Endothelial cell of umbilical vein (primary cell): ENCODE data around the gene LRRC46. TPM values are rescaled to one million over a fixed set of nuclear protein-coding genes. Genes with fewer than 3 reads are reported as not detected.

Experiments used
- BruUV-seq: library from RNA; stranded (reverse); fragments of 400-500 nt; replicated peaks from 2 replicates; lab custom pipeline; 2021; lab: Mats Ljungman, UMichigan
- CTCF ChIA-PET: fragments of 300-600, 350-600 bp; sonication (Branson Sonifier 250); formaldehyde crosslinking; loops from one replicate; lab custom pipeline; 2021; ENCODE audit warnings: antibody characterized with exemption, inconsistent platforms; lab: Charles Lee
- POLR2A ChIA-PET: fragments of 300-600, 350-600 bp; sonication (Branson Sonifier 250); formaldehyde crosslinking; loops from one replicate; lab custom pipeline; 2021; ENCODE audit warnings: antibody characterized with exemption, inconsistent platforms; lab: Charles Lee
- DNase-seq: peaks from one replicate; pipeline ENCODE4 v3.0.0-alpha.2; 2011; ENCODE audit warnings: low read depth, low spot score
- FAIRE-seq: peaks from 2 replicates; lab custom pipeline; 2011; peaks lifted over from hg19 to GRCh38; lab: Jason Lieb, UNC
- H2AFZ ChIP-seq: 2 replicates; pipeline ENCODE4 v1.6.0; 2012; ENCODE audit warnings: low read depth, low read length, control low read depth, inconsistent platforms
- H3K27ac ChIP-seq: 2 replicates; pipeline ENCODE4 v1.5.1; 2011; ENCODE audit warnings: low read depth, mild to moderate bottlenecking, control low read depth, low read length, moderate library complexity; ENCODE audit not compliant: insufficient read depth
- H3K27me3 ChIP-seq, 2 experiments: 2 replicates each; pipeline versions ENCODE4 v1.6.0 to v1.6.1; 2011; ENCODE audit warnings: low read length in 2 of 2, mixed read lengths in 1 of 2; ENCODE audit not compliant: control insufficient read depth in 2 of 2, insufficient read depth in 2 of 2
- H3K36me3 ChIP-seq, 2 experiments: 2 replicates in 1 of 2; 3 replicates in 1 of 2; pipeline ENCODE4 v1.5.1; 2011; ENCODE audit warnings: low read length in 2 of 2, mild to moderate bottlenecking in 1 of 2, moderate library complexity in 1 of 2; ENCODE audit not compliant: control insufficient read depth in 2 of 2, insufficient read depth in 2 of 2; ENCODE audit errors: extremely low read depth in 1 of 2
- H3K4me1 ChIP-seq: 3 replicates; pipeline ENCODE4 v1.5.1; 2011; ENCODE audit warnings: mild to moderate bottlenecking, low read length; ENCODE audit not compliant: control insufficient read depth, insufficient read depth; ENCODE audit errors: extremely low read depth
- H3K4me2 ChIP-seq: 2 replicates; pipeline ENCODE4 v1.6.1; 2011; ENCODE audit warnings: low read length, control low read depth, mixed read lengths; ENCODE audit not compliant: insufficient read depth
- H3K4me3 ChIP-seq, 3 experiments: fragments of 200-600 bp in 1 of 3; sonication (generic), shearing (Covaris generic) in 1 of 3; replicated peaks in 1 of 3; 2 replicates each; pipeline ENCODE4 v1.5.1; 2011 to 2016; ENCODE audit warnings: control low read depth in 3 of 3, low read length in 3 of 3, mild to moderate bottlenecking in 2 of 3, inconsistent platforms in 1 of 3, low read depth in 1 of 3, moderate library complexity in 1 of 3; ENCODE audit not compliant: insufficient read depth in 1 of 3
- H3K79me2 ChIP-seq: 2 replicates; pipeline ENCODE4 v1.6.0; 2012; ENCODE audit warnings: low read length, inconsistent platforms; ENCODE audit not compliant: control insufficient read depth, insufficient read depth
- H3K9ac ChIP-seq: replicated peaks from 2 replicates; pipeline ENCODE3; 2011; ENCODE audit warnings: low read length, control low read depth; ENCODE audit not compliant: insufficient read depth; ENCODE audit errors: extremely low read depth
- H3K9me1 ChIP-seq: replicated peaks from 3 replicates; pipeline ENCODE4 v1.6.0; 2011; ENCODE audit warnings: mild to moderate bottlenecking, low read length; ENCODE audit not compliant: control insufficient read depth, insufficient read depth; ENCODE audit errors: extremely low read depth
- H3K9me3 ChIP-seq: replicated peaks from 2 replicates; pipeline ENCODE4 v1.5.1; 2012; ENCODE audit warnings: low read length, inconsistent platforms; ENCODE audit not compliant: control insufficient read depth, insufficient read depth
- H4K20me1 ChIP-seq: replicated peaks from 2 replicates; pipeline ENCODE3; 2011; ENCODE audit warnings: mild to moderate bottlenecking, low read length; ENCODE audit not compliant: control insufficient read depth, insufficient read depth; ENCODE audit errors: extremely low read depth
- EZH2 ChIP-seq: IDR thresholded peaks from 2 replicates; pipeline ENCODE4 v1.6.1; 2012; ENCODE audit warnings: borderline replicate concordance, low read depth, mild to moderate bottlenecking, moderate library complexity, low read length, inconsistent platforms; ENCODE audit not compliant: severe bottlenecking
- FOS ChIP-seq: IDR thresholded peaks from 2 replicates; pipeline ENCODE4 v1.6.1; 2011; ENCODE audit warnings: mild to moderate bottlenecking, low read length, moderate library complexity, borderline replicate concordance; ENCODE audit not compliant: insufficient read depth
- GATA2 ChIP-seq: IDR thresholded peaks from 2 replicates; pipeline ENCODE4 v1.7.0; 2011; ENCODE audit warnings: low read depth, mild to moderate bottlenecking, moderate library complexity, mixed read lengths, low read length; ENCODE audit not compliant: insufficient read length, insufficient read depth
- JUN ChIP-seq: IDR thresholded peaks from 2 replicates; pipeline ENCODE4 v1.6.1; 2011; ENCODE audit warnings: borderline replicate concordance, low read depth; ENCODE audit not compliant: insufficient read length, insufficient read depth
- MYC ChIP-seq: IDR thresholded peaks from one replicate; pipeline ENCODE4 v1.6.1; 2011; ENCODE audit warnings: mild to moderate bottlenecking, low read depth, low read length
- POLR2AphosphoS5 ChIP-seq: IDR thresholded peaks from 2 replicates; pipeline ENCODE4 v1.6.1; 2012; ENCODE audit warnings: low read depth, mild to moderate bottlenecking, control low read depth, low read length, moderate library complexity; ENCODE audit not compliant: insufficient read depth
- dilution Hi-C: fragments of 300-500 bp; cut with MboI; formaldehyde crosslinking; loops from one replicate; pipeline ENCODE4 v1.15.0; 2019; ENCODE audit warnings: low sequenced_read_pairs; ENCODE audit not compliant: extremely low pct_ligation_motif_present
- intact Hi-C: fragments of 100-400 bp; cut with micrococcal nuclease; formaldehyde crosslinking; loops from one replicate; pipeline ENCODE4 v1.10.0; 2022
- polyA plus RNA-seq, 4 experiments: library from polyadenylated mRNA; depleted of rRNA in 3 of 4; stranded (reverse) in 3 of 4; unstranded in 1 of 4; fragments of >200 nt; gene quantifications; 2 replicates each; pipeline versions ENCODE4 v1.2.1 to v1.2.3, GENCODE V29; 2011 to 2012; ENCODE audit warnings: missing spikeins in 1 of 4
- total RNA-seq: library from RNA; stranded (reverse); gene quantifications from 2 replicates; pipeline ENCODE4 v1.2.3, GENCODE V29; 2021
- TF ChIP-seq, protein P1 (sequence below), 2 donors: IDR thresholded peaks; 1 replicate in 1 of 2; 2 replicates in 1 of 2; pipeline ENCODE4 v1.5.1; 2011; ENCODE audit warnings: low read length in 2 of 2, mild to moderate bottlenecking in 2 of 2, moderate library complexity in 2 of 2, control low read depth in 1 of 2, inconsistent platforms in 1 of 2, low read depth in 1 of 2; ENCODE audit not compliant: insufficient read depth in 1 of 2; ENCODE audit errors: extremely low read depth in 1 of 2
- TF ChIP-seq, protein P2 (sequence below): IDR thresholded peaks from 2 replicates; pipeline ENCODE4 v1.6.1; 2011; ENCODE audit not compliant: insufficient read depth, insufficient read length

Gene LRRC46
- total and polyA plus RNA-seq, 2 donors (not counting 3 experiments of a cell fraction or from before 2014, with no cell fraction given) = 0.36 to 0.42 TPM

DNA sequence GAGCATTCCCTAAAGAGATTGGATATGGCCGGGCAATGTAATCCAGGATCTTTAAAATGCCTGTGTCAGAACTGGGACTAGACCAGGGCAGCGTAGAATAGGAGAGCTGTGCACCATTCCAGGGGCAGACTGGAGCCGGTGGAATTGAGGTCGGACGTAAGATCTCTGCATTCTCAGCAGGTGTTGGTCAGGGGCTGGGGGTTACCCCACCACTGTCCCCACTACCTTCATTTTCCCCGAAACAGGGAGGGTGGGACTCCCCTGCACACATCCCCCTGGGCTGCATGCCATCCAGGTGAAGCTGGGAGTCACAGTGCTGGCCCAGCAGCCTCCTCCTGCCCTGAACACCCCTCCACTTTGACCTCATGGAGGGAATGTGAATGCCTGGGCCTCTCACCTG is 27.7 kb upstream of the LRRC46 start:
- H3K9me3 ChIP-seq = no peaks in the 10 kb centered on the region
- H3K4me1 ChIP-seq = no peaks in the 10 kb centered on the region
- H3K4me2 ChIP-seq = no peak overlapping the region
- no peak for FAIRE-seq
- H3K9ac ChIP-seq = no peak overlapping the region
- no peak overlapping the region for H3K4me3 ChIP-seq
- DNase-seq = no peak
- no peak for TF ChIP-seq GATA2
- TF ChIP-seq, protein P1, sequence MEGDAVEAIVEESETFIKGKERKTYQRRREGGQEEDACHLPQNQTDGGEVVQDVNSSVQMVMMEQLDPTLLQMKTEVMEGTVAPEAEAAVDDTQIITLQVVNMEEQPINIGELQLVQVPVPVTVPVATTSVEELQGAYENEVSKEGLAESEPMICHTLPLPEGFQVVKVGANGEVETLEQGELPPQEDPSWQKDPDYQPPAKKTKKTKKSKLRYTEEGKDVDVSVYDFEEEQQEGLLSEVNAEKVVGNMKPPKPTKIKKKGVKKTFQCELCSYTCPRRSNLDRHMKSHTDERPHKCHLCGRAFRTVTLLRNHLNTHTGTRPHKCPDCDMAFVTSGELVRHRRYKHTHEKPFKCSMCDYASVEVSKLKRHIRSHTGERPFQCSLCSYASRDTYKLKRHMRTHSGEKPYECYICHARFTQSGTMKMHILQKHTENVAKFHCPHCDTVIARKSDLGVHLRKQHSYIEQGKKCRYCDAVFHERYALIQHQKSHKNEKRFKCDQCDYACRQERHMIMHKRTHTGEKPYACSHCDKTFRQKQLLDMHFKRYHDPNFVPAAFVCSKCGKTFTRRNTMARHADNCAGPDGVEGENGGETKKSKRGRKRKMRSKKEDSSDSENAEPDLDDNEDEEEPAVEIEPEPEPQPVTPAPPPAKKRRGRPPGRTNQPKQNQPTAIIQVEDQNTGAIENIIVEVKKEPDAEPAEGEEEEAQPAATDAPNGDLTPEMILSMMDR (IDR thresholded peaks at IDR 0.05; ENCODE audit: extremely low read depth in 1 of 2, insufficient read depth in 1 of 2, low read depth in 1 of 2, low read length in 2 of 2) = no peak
- TF ChIP-seq MYC = no peak
- no peak for TF ChIP-seq EZH2
- TF ChIP-seq POLR2AphosphoS5 = no peak
- TF ChIP-seq FOS = no peak
- no peak for TF ChIP-seq JUN
- TF ChIP-seq, protein P2, sequence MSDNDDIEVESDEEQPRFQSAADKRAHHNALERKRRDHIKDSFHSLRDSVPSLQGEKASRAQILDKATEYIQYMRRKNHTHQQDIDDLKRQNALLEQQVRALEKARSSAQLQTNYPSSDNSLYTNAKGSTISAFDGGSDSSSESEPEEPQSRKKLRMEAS = no peak
- POLR2A ChIA-PET = no interaction called here
- peaks cover 0 to 2% of the 10 kb centered on the region in 2 experiments for H3K27me3 ChIP-seq
- intact Hi-C loops = loop anchor here (5.0 kb wide), 1 partner anchor 141 kb away; no protein-coding TSS in a partner anchor
- BruUV-seq = no TSS peak
- dilution Hi-C loops = no loop called here
- no peaks in the 10 kb centered on the region for H3K79me2 ChIP-seq
- H3K36me3 ChIP-seq = peaks cover 0 to 17% of the 10 kb centered on the region in 2 experiments
- H2AFZ ChIP-seq = no peak overlapping the region
- H3K27ac ChIP-seq = no peak overlapping the region
- H4K20me1 ChIP-seq = no peaks in the 10 kb centered on the region
- CTCF ChIA-PET = interaction anchor here (0.8 kb wide), 1 partner anchor 30 kb away, joined by 3 read pairs; no protein-coding TSS in a partner anchor
- H3K9me1 ChIP-seq = no peaks in the 10 kb centered on the region
